ENCODE data around the gene PAFAH2.

Gene PAFAH2

DNA sequence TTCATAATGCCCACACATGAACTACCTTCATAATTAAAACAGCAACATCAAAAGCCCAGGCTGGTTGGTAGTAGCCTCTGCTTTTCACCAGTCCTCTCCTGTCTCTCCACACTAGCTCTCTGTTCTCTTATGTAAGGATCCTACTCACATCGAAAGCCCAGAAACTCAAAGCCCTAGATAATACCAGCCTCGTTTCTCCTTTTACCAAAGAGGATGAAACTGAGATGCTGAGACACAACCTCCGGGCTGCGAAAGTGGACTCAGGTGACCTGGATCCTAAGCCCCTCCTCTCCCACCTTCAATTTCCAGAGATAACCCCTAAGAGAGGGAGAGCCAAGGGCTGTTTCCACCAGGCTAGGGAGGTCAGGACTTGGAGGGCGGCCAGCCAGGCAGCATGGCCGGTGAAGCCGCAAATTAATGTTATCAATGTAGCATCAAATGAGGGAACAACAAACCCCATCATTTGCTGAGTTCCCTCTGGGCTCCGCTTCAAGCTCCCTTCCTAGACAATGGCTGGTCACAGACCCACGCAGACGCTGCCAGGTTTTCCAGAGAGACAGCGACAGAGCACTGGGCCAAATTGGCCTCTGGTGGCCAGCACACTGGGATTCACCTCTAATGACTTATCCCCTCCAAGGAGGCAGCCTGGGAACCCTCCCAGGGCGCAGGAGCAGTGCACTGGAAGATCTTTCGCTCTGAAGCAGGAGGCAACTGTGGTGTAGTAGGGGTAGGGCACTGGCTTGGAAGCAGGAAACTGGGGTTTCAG is 70.9 kb downstream of the PAFAH2 start:
- no peak for DNase-seq

- DNase-seq = no peak
Measured at GRCh38 chr1:25924454-25924853, 73.4 kb downstream of the PAFAH2 start.

DNA sequence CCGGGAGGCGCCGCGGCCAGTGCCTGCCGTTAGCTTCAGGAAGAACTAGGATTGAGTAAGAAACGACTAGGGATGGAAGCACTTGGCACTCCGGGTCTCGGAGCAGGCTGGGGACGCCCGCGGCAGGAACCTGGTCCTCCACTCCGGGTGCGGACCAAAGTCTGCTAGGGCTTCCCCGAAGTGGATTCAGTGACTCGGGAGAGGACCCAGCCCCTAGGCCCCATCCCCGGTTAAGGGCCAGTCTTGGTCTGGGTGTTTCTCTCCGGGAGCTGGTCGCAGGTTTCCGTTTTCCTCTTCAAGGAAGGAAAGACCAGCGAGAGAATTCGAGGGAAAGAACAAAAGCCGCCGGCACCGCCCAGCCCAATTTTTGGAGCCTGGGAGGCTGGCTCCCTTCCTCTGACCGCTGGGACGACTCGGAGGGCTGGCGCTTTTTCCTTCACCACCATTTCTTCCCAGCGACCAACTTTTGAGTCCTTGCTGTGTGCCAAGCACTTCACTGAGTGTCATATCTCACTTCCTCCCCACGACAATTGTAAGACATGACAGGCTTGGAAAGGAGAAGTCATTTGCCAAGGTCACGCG is 74.8 kb downstream of the PAFAH2 start:
- DNase-seq = peak in 1 of 2 donors; percentile 13

DNA sequence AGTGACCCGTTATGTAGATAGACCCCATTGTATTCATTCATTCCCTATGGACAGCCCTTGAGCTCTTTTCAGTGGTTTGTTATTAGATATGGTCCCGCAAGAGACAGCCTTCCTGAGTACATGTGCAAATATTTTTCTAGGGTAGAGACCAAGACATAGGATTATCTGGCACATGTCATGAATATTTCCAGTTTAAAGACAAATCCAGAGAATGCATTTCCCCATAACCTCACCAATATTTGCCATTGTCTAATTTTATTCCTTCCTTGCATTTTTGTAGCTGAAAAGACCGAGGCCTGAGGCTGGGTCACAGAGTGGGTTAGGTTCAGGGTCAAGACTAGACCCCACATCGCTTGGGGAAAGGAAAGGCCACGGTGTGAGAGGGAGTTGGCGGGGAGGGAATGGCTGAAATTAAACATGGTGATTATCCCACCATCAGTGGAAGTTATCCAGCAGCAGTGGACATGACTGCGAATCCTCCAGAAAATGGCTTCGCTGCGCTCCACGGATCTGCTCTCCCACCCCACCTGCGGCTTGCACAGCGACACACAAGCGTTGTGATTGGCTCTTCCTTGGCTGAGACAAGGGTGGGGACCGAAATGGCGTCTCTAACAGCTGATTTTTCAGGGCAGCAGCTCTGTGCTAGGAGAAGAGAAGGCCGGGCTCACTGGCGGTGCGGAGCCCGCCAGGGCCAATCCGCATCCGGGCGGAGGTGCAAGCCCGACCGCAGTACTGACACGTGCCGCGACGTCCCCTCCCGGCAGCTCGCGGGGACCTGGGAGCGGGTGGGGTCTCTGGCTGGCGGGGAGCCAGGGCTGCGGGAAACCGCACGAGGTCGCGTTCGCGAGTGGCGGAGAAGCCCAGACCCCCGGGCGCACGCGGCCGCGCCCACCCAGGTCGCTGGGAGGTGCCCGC is 75.5 kb downstream of the PAFAH2 start:
- peak; percentile 37 to 57 for DNase-seq

- DNase-seq = no peak
Measured at GRCh38 chr1:25918615-25919014, 79.2 kb downstream of the PAFAH2 start.

DNA sequence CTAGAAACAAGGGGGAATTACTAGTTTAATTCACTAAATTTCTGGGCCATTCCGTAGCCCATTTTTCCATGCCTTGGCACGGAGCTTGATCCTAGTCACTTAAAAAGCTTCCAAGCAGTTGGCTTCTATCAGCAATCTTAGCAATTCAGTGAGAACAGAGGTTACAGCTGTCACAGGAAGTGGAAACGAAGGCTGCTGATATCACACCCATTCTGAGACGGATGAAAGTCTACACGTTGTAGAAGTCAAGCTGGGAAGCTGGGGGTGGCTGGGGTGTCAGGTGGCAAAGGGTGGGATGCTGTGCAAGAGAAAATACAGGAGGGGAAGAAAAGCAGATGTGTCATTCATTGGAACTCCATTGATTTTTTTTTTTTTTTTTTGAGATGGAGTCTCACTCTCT is 79.9 kb downstream of the PAFAH2 start:
- peak; percentile 13 to 36 for DNase-seq

DNA sequence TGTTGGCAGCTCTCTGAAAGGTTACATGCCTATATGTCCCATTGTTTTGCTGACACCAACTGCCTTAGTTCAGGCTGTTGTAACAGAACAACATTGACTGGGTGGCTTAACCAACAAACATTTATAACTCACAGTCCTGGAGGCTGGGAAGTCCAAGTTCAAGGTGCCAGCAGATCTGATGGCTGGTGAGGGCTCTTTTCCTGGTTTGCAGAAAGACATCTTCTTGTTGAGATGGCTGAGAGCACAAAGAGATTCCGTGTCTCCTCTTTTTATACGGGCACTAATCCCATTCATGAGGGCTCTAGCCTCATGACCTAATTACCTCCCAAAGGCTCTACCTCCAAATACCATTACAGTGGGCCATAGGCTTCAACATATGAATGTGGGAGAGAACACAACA is 81.4 kb downstream of the PAFAH2 start:
- DNase-seq = no peak

DNA sequence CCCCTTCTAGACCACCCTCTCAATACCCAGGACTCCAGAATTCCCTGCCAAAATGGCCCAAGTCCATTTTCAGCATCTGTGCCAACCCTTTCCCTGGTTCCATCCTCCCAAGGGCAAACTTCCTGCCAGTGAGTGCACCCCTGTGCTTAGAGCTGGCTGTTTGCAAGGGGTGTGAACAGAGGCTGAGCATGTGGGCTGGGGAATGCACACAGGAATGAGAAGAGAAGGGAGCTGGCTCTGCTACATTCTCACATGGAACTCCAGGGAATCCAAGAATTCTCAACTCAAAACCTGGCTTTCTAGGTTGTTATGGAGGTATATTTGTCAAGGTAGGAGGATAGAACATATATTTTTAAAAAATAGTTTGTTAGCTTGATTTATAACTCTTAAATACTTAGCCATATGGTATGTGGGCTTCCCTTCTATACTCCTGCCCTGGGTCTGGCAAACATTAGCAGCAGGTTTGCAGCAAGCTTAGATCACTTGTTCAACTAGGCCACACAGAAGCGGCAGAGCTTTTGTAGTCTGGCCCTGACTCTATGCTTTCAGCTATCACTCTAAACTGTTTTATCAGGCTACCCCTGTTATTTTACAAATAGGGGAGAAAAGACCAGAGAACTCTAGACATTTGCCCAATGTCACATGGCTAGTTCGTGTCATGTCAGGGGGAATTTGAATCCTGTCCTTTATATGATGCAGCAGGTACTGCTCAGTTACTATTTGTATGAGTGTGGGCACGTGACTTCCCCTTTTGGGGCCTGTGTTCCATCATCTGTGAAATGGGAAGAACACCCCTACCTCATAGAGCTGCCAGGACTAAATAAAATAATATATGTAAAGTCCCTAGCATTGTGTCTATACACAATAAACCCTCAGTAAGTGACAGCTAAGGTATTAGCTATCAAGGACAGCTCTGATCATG is 83.5 kb downstream of the PAFAH2 start:
- DNase-seq = no peak

- no peak for DNase-seq
Measured at GRCh38 chr1:25913206-25913605, 84.7 kb downstream of the PAFAH2 start.

DNA sequence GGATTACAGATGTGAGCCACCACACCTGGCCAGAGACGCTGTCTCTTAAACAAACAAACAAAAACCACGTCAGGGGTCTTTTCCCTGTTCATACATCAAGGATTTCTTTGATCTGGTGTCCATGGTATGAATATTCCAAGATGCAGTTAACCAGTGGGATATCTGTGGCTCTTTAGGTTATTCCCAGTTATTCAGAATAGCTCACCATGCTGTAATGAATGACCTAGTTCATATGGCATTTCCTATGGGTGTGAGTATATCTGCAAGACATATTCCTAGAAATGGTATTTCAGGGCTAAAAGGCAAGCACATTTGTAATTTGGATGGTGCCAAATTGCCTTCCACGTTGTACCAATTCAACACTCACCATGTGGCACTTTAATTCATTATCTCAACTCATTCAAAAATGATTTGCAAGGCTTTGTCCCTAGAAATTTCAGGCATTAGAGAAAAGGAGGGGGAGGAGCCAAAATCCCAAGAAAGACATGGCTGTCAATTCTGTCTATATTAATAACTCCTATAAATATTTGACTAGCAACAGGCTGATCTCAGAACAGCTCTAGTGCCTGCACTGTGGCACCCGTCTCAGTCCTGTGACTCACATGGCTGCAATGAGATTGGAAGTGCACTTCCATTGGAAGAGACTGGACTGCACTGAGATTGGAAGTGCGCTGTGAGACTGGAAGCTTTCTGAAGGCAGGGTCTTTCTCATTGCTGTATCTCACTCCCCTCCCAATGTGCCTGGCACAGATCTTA is 85.6 kb downstream of the PAFAH2 start:
- DNase-seq = no peak

DNA sequence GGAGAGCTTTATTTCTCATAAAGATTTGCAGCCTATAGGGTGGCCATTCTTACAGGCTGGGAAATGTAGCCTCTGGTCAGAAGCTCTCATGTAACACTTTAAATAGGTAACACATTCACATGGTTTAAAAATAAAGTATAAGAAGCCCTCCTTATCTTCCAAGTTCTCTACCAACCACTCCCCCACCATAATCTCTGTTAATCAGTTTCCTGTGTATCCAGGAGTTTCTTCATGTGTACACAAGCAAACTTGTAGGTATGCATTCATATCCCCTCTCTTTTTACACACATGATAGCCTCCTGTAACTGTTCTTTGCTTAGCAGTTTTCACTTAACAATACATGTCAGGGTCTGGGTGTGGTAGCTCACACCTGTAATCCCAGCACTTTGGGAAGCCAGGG is 86.7 kb downstream of the PAFAH2 start:
- no peak for DNase-seq
